GM18951 (cell line): ENCODE measurements around the gene SMIM28.

Experiments
- POLR2A ChIP-seq: IDR thresholded peaks from 4 replicates; pipeline ENCODE4 v1.6.1; 2011; ENCODE audit warnings: mild to moderate bottlenecking; ENCODE audit not compliant: insufficient read length, insufficient read depth; ENCODE audit errors: extremely low read depth
- in situ Hi-C: fragments of 300-500 bp; cut with MboI; formaldehyde crosslinking; loops from one replicate; pipeline ENCODE4 v1.12.0; 2022; ENCODE audit warnings: low sequenced_read_pairs, mixed read lengths, inconsistent platforms; ENCODE audit not compliant: unreplicated experiment

The SMIM28 gene

DNA sequence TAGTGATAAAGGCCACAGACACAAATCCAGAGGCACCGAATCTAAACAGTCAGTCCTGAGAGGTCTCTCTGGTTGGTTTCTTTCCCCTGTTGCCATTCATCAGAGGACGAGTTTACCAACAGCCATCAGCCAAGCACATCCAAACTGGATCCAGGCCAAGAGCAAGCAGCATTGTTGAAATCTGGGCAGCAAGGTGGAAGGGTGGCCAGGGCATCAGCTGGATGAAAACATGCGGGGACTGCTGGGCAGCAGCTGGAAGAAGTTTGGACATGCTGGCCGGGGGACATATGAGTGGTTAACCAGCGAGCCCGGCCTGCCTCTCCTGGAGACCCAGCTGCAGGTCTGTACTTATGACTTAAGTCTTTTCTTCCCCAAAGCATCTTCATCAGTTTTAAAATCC, at the start of gene SMIM28:
Gene SMIM28, plus strand, starts transcription at position 62 of the 400 bp plus-strand sequence. Its CDS starts 168 bp downstream, at position 230.
- TF ChIP-seq POLR2A, result no peak
- in situ Hi-C loops, result no loop called here

DNA sequence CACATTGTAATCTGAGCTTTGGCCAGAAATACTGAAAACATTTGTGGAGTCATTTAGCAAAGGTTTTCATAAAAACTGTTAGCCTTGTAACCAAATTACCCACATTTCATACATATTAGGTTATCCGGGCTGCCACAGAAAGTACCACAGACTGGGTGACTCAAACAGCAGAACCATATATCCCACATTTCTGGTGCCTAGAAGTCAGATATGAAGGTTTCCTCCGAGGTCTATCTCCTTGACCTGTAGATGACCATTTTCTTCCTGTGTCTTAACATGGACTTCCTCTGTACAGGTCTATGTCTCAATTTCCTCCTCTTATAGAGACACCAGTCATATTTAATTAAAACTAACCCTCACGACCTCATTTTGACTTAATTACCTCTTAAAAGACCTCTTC, 49.5 kb upstream of the SMIM28 start:
- in situ Hi-C loops, result no loop called here
- no peak for TF ChIP-seq POLR2A

DNA sequence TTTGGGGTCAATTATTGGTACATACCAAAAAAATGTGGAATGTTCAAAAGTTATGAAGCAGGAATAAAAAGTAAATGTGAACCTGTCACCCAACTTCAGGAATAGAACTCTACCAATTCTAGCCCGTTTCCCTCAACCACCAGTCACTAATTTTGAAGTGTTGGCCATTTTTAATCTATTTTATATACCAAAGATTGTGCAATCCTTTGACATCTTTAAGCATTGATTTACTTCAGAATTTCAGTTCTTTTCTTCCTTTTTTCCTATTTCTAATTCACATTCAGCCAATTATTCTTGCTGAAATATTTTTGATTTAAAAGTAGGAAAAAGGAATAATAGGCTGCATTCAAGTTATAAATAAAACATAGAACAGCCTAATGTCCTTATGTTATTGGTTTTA, 46.9 kb upstream of the SMIM28 start:
- TF ChIP-seq POLR2A, result no peak
- in situ Hi-C loops, result no loop called here

DNA sequence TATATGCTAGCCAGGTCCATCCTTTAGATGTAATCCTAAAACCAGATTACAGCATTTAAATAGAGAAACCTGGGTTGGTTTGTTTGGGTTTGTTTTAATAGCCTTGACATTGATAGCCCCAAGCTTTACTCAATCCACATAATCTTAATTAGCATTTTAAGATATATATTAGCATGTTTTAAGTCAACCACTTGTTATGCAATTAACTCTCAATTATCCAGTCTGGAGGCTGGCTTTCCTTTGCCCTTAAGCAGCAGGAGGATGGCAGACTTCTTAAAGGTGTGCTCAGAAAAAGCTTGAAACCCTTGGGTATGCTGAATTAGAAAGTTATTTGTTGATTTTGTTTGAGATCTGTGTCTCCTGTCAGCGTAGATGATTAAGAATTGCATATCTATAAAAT, 46.3 kb upstream of the SMIM28 start:
- in situ Hi-C loops, result no loop called here

DNA sequence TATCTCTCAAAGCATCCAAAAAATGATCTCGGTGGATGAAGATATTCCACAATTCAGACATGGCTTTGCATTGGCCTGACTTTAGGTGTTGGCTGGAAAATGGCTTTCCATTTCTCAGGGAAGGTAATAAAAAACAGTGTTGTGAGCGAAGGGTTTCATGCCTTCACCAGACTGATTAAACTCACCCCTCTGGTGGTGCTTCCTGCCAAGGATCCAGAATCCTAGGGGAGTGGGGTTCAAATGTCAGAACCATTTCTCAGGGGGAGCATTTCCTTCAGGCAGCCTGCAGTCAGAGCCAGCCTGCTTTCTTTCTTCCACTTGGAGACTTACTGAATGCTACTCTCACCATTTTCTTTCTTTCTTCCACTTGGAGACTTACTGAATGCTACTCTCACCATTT, 45.7 kb upstream of the SMIM28 start:
- in situ Hi-C loops, result no loop called here
- TF ChIP-seq POLR2A, result no peak

More for the DNA sequence above, 46.3 kb upstream of the SMIM28 start:
- no peak for TF ChIP-seq POLR2A

DNA sequence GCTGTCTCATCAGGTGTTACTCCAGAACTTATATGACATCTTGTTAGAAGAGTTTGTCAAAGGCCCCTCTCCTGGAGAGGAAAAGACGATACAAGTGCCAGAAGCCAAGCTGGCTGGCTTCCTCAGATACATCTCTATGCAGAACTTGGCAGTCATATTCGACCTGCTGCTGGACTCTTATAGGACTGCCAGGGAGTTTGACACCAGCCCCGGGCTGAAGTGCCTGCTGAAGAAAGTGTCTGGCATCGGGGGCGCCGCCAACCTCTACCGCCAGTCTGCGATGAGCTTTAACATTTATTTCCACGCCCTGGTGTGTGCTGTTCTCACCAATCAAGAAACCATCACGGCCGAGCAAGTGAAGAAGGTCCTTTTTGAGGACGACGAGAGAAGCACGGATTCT, 43.7 kb upstream of the SMIM28 start:
- in situ Hi-C loops, result no loop called here

DNA sequence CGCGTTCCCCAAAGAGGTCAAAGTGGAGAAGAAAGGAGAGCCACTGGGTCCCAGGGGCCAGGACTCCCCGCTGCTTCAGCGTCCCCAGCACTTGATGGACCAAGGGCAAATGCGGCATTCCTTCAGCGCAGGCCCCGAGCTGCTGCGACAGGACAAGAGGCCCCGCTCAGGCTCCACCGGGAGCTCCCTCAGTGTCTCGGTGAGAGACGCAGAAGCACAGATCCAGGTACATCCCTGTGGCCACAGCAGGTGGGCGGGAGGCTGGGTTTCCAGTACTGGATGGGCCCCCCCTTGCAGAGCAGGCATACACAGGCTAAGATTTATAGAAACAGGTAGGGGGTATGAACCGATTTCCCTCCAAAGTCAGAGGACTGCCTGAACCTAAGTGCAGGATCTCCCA, 42.7 kb upstream of the SMIM28 start:
- TF ChIP-seq POLR2A, result no peak
- in situ Hi-C loops, result no loop called here

More for the DNA sequence above, 43.7 kb upstream of the SMIM28 start:
- no peak for TF ChIP-seq POLR2A

DNA sequence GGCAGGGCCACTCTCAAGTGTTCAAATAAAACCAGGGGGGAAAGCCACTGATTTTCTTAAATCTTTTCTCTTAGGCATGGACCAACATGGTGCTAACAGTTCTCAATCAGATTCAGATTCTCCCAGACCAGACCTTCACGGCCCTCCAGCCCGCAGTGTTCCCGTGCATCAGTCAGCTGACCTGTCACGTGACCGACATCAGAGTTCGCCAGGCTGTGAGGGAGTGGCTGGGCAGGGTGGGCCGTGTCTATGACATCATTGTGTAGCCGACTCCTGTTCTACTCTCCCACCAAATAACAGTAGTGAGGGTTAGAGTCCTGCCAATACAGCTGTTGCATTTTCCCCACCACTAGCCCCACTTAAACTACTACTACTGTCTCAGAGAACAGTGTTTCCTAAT, 41.5 kb upstream of the SMIM28 start:
- in situ Hi-C loops, result no loop called here
- no peak for TF ChIP-seq POLR2A

DNA sequence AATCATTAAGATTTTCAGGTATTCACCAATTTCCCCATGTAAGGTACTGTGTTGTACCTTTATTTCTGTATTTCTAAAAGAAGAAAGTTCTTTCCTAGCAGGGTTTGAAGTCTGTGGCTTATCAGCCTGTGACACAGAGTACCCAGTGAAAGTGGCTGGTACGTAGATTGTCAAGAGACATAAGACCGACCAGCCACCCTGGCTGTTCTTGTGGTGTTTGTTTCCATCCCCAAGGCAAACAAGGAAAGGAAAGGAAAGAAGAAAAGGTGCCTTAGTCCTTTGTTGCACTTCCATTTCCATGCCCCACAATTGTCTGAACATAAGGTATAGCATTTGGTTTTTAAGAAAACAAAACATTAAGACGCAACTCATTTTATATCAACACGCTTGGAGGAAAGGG, 40.6 kb upstream of the SMIM28 start:
- TF ChIP-seq POLR2A, result no peak
- in situ Hi-C loops, result no loop called here

DNA sequence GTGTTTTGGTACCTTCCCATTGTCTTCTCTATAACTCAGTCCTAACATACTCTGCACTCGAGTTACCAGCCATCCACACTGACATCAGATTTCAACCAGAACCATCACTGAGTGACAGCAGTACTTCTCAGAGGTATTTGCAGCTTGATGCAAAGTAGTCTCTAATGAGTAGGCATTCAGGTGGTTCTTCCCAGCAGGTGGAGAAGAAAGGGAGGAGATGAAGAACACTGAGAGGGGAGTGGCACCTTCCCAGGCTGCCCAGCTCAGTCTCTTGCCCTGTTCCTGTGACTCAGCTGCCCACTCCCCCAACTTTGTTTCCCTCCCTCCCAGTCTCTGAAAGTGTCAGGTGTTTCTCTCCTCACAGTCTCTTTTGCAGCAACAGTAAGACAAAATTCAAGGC, 38.7 kb upstream of the SMIM28 start:
- in situ Hi-C loops, result no loop called here
- no peak for TF ChIP-seq POLR2A

DNA sequence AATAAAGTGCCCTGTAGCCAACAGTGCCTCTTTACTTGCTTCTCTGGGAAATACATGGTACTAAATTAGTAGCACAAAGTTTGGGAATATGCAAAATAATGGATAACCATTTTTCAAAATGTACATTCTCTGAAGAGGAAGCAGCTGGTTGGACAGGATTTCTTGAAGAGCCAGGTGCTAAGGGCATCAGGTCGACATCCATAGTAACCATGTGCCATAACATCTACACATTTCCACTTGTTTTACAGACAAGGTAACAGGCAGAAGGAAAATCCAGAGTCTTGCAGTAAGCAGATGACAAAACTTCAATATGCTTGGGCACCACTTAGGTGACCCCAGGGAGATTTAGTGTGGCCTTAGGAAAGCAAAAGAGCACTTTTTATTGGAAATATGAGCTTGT, 36.5 kb upstream of the SMIM28 start:
- TF ChIP-seq POLR2A, result no peak
- in situ Hi-C loops, result no loop called here

DNA sequence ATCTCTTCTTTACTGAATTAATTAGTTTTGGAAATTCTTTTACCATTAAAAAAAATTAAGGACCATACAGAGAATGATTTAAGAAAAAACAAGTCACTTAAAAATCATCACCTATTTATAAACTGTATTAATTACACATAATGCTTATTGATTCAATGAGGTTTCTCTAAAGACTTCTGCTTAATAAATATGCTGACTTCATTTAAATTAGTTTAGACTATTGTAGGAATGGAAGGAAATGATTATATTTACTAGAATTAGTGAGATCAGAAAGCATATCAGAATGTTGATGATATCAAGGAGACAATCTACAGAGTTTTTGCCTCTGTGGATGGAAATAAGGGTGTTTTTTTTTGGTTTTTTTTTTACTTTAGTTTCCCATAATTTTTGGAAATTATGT, 34.6 kb upstream of the SMIM28 start:
- TF ChIP-seq POLR2A, result no peak

DNA sequence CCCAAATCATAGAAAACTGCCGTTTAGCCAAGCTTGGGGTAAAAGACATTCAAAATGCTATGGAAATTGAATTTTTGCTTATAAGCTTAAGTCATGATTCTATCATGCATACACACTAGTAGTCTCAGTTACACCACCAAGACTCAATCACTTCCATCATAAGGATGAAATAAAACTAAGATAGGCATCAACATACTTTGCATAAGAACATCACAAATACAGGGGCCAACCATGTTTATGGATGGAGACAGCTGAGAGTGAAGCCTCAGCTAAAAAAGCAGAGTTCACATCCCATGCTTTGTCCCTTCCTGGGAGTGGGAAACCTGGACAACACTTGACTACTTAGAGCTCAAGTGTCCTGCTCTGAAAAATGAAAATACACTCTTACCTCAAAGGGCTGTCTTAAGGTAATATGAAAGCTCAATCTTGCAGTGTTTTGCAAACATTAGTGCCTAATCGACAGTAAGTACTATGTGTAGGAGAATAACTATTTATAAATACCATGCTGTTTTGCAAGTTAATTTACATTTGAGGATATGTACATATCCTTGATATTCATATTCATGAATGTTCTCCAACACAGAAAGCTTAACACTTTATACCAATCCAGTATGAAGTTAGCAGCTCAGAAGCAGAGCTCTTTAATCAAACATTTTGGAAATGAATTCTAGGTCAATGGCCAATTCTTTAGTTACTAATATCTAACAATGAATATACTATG, 32.0 kb upstream of the SMIM28 start:
- in situ Hi-C loops, result no loop called here
- no peak for TF ChIP-seq POLR2A

More for the DNA sequence above, 34.6 kb upstream of the SMIM28 start:
- in situ Hi-C loops, result no loop called here

DNA sequence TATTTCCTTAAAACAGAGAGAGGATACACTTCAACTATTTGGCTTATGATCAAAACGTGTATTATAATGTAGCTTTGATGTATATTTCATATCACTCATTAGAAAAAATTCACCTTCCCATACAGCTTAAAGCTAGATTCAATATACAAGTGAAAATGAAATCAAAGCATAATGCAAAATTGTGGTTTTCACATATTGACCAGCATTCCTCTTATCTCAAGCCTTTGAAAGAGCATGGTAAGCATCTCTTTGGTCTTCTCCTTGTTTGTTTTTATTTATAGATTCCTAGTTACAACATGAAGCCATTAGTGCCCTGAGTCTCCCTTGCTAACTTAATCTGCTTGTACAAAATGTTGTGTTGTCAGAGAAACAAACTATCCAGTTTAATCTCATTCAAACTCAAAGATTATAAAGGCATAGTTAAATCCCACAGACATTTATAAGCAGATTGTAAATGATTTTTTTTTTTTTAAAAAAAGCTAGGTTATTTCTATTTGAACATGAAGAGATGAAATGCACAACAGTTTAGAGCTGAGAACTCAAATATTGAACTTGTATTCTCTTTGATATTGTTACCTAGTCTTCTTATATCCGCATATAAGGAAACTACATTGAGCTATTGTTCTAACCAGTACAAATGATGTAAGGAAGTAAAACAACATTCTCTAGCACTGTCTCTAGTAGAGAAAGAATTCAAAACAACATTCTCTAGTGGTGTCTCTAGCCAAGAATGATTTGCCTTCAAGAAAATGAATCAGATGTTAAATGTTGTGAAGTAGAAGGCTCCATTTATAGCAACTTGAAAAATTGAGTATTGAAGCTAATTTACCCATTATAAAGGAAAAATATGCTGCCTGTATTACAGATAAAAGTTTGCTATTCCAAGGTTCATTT, 31.2 kb upstream of the SMIM28 start:
- in situ Hi-C loops, result no loop called here

More for the DNA sequence above, 31.2 kb upstream of the SMIM28 start:
- no peak for TF ChIP-seq POLR2A
